HTERT RPE-1 (cell line): ENCODE data around the gene GCDH.
"Not testable (repeated sequence)": the region's sequence is repeated elsewhere in the genome, so short reads cannot be mapped to it uniquely, and the experiment has no call there.

Source experiments
- in situ Hi-C: fragments of 300-500 bp; cut with MboI; formaldehyde crosslinking; loops from 4 replicates; pipeline ENCODE4 v1.14.3; 2020; ENCODE audit warnings: low sequenced_read_pairs

GCDH gene

DNA sequence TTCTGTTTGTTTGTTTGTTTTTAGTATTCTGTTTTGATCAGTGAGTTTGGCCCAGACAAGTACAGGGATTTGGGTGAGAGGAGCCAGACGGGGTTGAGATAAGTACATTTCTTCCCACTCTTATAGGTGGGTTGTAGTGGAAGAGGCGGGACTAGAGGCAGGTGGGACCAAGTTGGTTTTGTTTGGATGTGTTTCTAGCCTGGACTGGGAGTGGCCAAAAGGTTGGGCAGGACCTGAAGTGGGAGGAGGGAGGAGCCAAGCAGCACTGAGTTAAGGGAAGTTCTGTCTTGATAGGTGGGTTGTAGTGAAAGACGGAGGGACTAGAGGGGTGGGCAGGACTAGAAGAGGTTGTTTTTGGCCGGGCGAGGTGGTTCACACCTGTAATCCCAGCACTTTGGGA is 18.7 kb upstream of the GCDH start:
- in situ Hi-C loops = no loop called here

DNA sequence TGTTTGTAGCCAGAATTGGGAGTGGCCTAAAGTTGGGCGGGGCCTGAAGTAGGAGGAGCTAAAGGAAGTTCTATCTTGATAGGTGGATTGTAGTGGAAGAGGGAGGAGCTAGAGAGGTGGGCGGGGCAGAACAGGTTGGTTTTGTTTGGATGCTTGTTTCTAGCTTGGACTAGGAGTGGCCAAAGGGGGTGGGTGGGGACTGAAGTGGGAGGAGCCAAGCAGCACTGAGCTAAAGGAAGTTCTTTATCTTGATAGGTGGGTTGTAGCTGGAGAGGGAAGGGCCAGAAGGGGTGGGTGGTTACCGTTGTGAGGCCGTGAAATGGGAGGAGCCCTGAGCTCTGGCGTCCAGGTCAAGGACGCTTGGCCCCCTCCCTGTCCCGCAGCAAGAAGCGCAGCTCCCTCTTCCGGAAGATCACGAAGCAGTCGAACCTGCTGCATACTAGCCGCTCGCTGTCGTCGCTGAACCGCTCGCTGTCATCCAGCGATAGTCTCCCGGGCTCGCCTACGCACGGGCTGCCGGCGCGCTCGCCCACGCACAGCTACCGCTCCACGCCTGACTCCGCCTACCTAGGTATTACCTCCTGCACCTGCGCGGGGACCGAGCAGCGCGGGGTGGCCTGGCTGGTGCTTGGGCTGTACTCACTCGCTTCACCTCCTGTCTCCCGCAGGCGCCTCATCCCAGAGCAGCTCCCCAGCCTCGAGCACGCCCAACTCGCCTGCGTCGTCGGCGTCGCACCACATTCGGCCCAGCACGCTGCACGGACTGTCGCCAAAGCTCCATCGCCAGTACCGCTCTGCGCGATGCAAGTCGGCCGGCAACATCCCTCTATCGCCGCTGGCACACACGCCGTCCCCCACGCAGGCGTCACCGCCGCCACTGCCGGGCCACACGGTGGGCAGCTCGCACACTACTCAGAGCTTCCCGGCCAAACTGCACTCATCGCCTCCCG is 17.7 kb upstream of the GCDH start:
- in situ Hi-C loops = no loop called here

DNA sequence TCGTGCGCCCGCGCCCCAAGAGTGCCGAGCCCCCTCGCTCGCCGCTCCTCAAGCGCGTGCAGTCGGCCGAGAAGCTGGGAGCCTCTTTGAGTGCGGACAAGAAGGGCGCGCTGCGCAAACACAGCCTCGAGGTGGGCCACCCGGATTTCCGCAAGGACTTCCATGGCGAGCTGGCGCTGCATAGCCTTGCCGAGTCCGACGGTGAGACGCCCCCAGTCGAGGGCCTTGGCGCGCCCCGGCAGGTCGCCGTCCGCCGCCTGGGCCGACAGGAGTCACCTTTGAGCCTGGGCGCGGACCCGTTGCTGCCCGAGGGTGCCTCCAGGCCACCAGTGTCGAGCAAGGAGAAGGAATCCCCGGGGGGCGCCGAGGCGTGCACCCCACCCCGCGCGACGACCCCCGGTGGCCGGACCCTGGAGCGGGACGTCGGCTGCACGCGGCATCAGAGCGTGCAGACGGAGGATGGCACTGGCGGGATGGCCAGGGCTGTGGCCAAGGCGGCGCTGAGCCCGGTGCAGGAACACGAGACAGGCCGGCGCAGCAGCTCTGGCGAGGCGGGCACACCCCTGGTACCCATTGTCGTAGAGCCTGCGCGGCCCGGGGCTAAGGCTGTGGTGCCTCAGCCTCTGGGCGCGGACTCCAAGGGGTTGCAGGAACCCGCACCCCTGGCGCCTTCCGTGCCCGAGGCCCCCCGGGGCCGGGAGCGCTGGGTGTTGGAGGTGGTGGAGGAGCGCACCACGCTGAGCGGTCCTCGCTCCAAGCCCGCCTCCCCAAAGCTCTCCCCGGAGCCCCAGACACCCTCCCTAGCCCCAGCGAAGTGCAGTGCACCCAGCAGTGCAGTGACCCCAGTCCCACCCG is 16.8 kb upstream of the GCDH start:
- in situ Hi-C loops = no loop called here

DNA sequence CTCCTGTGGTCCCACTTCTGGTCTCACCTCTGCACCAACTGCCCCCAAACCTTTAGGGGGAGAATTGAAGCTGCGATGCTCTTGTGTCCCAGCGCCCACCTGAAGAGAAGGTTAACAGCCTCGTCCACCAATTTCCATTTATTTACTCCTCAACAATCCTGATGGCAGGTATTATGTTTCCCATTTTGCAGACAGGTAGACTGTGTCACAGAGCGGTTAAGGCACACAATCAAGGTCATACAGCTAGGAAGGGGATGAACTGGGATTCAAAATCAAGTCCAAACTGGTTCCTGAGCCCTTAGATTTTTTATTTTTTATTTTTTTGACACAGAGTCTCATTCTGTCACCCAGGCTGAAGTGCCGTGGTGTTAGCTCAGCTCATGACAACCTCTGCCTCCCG is 15.9 kb upstream of the GCDH start:
- in situ Hi-C loops = no loop called here

DNA sequence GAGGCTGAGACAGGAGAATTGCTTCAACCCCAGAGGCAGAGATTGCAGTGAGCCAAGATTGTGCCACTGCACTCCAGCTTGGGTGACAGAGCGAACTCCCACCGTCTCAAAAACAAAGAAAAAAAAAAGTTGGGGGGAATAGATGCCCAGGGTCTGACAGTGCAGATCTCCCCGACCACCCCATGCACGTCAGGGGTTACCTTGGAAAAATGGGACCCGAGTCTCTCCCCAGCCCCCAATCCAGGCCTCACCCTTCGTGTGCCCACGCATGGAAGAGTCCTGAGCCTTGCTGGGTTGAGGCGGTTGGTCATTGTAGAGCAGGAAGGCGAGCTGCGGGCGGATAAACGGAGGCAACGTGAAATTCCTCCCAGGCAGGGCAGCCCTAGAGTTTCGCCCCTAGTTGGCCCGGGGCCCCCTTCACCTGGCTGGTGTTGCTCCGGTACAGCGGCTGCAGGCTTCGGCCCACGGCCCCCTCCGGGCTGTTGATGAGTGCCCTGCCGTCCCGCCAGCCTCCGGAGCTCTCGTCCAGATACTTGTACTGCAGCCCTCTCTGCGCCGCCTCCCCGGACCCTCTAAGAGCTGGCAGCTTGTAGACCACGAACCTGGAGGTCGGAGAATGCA is 10.3 kb upstream of the GCDH start:
- in situ Hi-C loops = no loop called here

DNA sequence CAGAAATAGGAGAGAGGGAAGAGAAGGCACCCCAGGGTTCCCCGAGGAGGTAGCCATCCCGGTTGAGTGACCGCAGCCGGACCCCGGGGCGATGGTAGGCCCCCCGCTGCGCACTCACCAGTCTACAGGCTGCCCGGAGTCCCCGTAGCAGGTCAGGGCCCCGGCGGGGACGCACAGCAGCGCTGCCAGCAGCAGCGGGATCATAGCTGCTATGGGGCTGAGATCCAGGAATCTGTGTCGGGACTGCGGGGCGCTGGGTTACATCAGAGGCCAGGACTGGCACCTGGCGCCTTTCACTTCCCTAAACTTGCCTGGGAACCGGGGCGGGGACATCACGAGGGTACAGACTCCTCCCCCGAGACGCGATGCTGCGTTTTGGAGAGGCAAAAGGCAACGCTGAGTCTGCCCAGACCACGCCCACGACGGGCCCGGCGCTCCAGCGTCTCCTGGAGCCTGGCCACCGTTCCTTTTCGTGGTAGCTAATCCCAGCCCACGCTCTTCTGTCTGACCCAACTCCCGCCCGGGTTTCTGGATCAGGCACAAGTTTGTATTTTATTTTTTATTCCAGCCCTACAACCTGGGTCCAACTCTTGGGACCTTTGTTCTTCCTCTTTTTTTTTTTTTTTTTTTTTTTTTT is 9.7 kb upstream of the GCDH start, which contains the start of gene DNASE2:
DNASE2 (minus strand) TSS at position 278 of the 637 bp plus-strand sequence; CDS start at position 204, 74 bp downstream.
- in situ Hi-C loops = no loop called here

DNA sequence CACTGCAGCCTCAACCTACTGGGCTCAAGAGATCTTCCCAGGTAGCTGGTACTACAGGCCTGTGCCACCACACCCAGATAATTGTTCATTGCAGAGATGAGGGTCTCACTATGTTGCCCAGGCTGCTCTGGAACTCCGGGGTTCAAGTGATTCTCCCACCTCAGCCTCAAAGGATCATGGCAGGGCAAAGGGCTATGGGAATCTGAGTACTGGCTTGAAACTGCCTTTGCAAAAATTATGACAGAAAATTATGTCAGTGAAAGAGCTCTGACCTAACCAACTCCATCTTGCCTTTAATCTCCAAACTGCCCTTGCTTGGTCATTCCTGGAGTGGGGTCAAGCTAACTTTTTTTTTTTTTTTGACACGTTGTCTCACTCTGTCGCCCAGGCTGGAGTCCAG is 8.4 kb upstream of the GCDH start:
- in situ Hi-C loops = no loop called here

DNA sequence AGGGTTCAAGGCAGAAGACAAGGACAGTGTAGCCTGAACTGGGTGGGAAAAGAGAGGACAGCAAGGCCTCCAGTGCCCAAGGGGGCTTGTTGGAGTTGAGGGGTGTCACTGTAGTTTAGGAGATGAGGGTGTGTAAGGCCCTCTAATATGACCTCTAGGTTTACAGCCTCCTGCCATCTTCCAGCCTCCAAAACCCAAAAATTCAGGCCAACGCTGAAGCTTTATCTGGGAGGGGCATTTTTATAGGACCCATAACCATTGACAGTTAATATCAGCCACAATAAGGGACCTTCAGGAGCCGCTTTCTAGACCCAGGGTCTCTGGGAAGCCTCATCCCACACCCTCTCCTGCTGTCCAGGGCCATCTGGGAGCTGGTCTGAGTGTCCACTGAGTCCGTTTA is 6.8 kb upstream of the GCDH start:
- in situ Hi-C loops = no loop called here

DNA sequence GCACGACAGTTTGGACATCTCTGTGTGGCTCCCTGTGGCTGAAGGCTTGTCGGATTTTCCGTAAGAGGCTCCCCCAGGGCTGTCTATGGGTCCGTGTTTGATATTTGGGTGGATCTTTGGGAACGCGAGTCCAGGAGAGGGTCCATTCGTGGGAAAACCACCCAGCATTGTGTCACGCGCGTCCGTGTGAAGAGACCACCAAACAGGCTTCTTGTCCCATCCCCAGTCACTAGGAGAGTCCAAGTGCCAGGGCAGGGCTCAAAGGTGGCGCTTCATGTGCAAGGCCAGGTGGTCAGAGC is 6.4 kb upstream of the GCDH start:
- in situ Hi-C loops = no loop called here

DNA sequence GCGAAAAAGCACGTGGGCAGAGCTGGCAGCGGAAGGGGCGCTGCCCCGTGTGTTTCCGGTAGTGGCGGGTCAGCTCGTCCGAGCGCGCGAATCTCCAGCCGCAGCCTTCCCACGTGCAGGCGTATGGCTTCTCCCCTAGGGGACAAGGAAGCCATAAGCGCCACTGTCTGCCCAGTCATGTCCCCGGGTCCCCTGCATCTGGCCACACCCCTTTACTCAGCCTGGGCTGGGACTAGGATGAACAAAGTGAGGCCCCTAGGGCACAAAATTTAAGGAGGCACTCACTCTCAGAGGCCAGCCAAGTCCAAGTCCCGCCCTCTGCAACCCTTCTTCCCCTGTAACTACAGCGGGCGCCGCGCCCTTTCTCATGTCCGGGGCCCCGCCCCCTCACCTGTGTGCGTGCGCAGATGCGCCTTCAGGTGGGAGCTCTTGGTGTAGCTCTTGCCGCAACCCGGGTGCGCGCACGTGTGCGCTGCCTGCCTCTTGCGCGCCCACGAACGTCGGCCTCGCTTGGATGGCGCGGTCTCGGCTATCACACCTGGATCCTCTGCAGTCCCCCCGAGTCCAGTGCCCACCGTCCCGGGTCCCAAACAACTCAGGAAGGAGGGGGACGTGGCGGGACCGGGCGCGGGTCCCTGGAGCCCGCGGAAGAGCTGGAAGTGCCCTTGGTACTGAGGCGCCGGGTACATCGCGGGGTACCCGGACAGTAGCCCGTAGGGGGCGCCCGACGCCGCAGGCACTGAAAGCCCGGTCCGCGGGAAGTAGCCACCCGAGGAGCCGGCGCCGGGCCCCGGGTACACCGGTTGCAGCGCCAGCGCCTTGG is 5.8 kb upstream of the GCDH start:
- in situ Hi-C loops = no loop called here

DNA sequence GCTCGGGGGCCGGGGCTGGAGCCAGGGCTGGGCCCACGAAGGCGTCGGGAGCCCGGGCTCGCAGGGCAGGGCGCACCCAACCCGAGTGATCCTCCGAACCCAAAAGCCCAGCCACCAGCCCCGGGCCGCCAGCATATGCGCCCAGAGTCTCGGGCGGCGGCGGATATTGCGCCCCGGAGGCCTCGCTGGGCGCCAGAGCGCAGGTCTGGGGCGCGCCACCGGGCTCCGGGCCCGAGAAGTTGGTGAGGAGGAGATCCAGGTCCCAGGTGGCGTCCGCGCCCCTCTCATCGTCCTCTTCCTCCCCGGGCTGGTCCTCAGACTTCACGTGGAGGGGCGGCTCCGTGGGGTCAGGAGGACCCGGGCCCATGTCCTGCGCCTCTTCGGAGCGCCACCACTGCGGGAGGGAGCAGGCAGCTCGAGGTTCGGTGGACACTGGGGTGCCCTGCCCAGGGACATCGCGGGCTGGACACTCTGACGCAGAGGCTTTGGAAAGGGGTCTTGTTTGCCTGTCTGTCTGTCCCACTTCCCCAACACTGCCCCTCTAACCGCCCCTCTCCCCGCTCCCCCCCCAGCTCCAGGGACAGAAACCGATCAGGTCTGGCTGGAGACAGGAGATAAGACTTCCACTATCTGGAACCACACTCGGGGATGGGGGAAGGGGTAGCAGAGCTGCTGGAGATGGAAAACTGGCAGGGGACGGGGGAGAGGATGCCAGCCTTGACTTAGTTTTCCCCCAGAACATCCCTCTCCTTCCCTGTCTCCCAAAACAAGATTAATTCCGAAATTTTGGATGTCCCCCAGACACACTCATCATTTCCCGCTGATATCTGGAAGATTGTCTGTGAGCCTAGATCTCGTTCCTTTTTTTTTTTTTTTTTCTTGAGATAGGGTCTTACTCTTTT is 5.0 kb upstream of the GCDH start:
- in situ Hi-C loops = no loop called here

DNA sequence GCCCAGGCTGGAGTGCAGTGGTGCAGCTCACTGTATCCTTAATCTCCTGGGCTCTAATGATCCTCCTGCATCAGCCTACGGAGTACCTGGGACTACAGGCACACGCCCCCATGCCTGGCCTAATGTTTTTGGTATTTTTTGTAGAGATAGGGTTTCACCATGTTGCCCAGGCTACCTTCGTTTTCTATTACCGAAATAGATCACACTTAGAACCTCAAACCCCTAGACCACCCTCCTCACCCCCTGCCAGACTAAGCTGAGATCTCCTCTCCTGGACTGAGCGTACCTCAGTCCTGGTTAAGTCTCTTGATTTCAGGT is 4.3 kb upstream of the GCDH start:
- in situ Hi-C loops = no loop called here

DNA sequence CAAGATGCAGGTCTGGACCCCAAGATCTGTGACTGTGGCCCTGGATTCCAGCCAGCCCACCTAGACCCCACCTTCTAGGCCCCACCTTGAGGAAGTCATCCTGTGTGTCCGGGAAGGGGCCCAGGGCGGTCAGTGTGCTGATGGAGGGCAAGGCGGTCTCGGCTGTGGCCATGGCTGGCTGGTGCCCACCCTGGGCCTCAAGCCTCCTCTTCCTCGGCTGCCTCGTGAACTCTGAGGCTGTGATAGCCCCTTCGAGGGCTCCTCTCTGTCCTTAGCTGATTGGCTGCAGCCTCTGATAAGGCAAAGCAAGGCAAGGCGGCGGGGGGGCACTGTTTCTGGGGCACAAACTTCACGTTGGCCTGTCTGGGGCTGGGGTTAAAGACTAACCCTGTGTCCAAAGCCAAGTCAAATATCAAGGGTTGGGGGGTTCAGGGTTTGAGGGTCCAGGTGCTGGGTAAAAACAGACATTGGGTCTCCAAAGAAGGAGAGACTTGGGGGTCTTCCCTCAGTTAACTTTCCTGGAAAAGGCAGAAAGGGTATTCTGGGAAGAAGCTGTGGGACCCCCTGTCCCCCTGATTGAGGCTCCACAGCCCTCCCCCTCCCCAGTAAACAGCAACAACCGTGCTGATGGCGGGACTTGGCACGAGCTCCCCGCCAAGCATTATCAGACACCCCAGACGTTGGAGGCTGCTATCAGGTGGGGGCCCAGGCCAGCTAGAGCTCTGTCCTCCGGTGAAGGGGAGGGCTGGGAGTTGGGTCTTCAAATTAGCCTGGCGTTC is 3.8 kb upstream of the GCDH start, which contains the start of gene KLF1:
KLF1 (minus strand) TSS at position 233 of the 779 bp plus-strand sequence; CDS start at position 172, 61 bp downstream.
- in situ Hi-C loops = no loop called here

DNA sequence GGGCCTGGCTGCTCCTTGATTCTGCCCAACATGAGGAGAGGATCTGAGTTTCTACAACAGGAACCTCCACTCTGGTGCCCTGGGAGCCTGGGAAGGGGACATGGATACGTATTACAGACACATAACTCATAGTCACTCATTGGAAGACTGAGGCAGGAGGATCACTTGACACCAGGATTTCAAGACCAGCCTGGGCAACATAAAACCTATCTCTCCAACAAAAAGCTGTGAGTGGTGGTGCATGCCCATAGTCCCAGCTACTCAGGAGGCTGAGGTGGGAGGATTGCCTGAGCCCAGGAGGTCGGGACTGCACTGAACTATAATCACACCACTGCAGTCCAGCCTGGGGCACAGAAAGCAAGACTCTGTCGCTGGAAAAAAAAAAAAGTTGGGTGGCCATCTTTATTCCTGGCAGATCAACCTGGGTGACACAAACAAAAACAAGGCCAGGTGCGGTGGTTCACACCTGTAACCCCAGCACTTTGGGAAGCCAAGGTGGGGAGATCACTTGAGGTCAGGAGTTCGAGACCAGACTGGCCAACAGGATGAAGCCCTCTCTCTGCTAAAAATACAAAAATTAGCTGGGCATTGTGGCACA is 2.9 kb upstream of the GCDH start:
- in situ Hi-C loops = no loop called here

DNA sequence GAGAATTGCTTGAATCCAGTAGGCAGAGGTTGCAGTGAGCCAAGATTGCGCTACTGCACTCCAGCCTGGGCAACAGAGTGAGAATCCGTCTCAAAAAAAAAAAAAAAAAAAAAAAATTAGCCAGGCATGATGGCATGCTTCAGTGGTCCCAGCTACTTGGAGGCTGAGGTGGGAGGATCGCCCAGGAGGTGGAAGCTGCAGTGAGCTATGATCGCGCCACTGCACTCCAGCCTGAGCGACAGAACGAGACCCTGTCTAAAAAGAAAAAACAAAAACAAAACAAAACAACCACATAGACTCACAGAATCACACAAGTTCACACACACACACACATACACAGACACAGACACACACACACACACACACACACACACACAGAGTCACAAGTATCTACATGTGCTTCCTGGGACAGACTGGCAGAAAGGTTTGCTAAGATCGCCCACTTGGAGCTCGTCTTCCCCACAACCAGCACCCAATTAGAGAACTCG is 617 bp upstream of the GCDH start:
- in situ Hi-C loops = not testable (repeated sequence)

DNA sequence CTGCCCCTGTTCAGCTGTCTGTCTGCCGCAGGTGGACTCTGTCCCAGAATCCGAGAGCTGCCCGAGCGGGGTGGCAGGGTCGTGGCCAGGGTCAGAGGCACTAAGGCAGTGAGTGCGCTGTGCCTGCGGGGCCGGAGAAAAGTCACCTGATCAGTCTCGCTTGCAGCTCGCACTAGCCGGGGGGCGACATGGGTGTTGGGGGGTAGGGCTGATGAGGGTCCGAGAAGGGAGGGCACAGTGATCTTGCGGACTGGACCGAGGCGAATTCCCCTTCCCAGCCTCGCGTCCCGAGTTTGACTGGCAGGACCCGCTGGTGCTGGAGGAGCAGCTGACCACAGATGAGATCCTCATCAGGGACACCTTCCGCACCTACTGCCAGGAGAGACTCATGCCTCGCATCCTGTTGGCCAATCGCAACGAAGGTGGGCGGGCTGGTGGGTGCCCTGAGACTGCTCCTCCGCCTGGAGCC is 627 bp downstream of the GCDH start:
- in situ Hi-C loops = no loop called here

DNA sequence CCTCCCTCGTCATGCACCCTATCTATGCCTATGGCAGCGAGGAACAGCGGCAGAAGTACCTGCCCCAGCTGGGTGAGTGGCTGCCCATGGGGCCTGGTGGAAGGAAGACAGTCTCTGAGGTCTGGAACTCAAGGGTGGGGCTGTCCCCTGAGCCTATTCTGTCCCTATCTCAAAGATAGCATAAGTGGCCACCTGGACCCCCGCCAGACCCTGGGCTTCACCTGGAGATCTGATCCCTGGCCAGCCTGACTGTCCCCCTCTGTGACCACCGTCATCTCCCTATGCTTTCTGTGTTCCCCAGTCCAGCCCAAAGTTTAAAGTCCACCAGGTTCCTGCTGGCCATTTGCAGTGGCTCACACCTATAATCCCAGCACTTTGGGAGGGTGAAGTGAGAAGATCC is 2.6 kb downstream of the GCDH start:
- in situ Hi-C loops = no loop called here

DNA sequence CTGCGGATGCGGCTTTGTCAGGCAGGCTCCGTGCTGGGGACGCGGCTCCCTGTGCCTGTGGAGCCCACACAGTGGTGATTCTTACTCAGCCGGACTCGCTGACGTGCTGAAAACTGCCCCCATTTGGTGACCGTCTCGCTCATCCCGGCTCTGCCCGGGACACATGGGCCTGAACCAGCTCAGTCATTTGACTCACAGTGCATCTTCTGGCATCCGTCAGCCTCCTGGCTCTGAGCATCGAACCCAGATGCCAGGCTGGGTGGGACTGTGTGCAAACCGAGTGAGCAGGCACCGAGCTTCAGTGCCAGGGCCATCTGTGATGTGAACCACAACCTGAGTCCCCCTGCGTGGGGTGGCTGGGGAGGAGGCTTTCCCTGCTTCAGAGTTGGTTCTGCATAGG is 5.5 kb downstream of the GCDH start:
- in situ Hi-C loops = no loop called here
